NCI-H446 treated with DMSO at 0.1 percent for 48 hours (cell line): ENCODE results near the gene FAM78B.

Experiments
- DNase-seq: peaks from one replicate; lab custom pipeline; 2025; lab: John Stamatoyannopoulos, UW

The FAM78B gene

GRCh38 chr1:166064313-166064926 is 102.4 kb downstream of the FAM78B start:
- peak; percentile 23 for DNase-seq

- DNase-seq = no peak
Observed at GRCh38 chr1:166063701-166064100, 103.1 kb downstream of the FAM78B start.

GRCh38 chr1:166062421-166063070 is 104.3 kb downstream of the FAM78B start:
- no peak for DNase-seq

GRCh38 chr1:166057650-166058049 is 109.2 kb downstream of the FAM78B start:
- no peak for DNase-seq

GRCh38 chr1:166053395-166053794 is 113.4 kb downstream of the FAM78B start:
- DNase-seq = no peak

- DNase-seq = no peak
Observed at GRCh38 chr1:166040202-166040997, 126.4 kb downstream of the FAM78B start.

- no peak for DNase-seq
Observed at GRCh38 chr1:166039436-166040201, 127.2 kb downstream of the FAM78B start.

- DNase-seq = no peak
Observed at GRCh38 chr1:166036092-166036491, 130.7 kb downstream of the FAM78B start.

- DNase-seq = peak; percentile 90
Observed at GRCh38 chr1:166032572-166033371, 134.0 kb downstream of the FAM78B start.

- peak; percentile 9 for DNase-seq
Observed at GRCh38 chr1:166031932-166032571, 134.7 kb downstream of the FAM78B start.

GRCh38 chr1:166029196-166029945 is 137.4 kb downstream of the FAM78B start:
- no peak for DNase-seq

GRCh38 chr1:166026555-166026954 is 140.2 kb downstream of the FAM78B start:
- no peak for DNase-seq

- DNase-seq = no peak
Observed at GRCh38 chr1:166026143-166026542, 140.7 kb downstream of the FAM78B start.

GRCh38 chr1:166020210-166020609 is 146.6 kb downstream of the FAM78B start:
- no peak for DNase-seq
